CD14-positive monocyte (primary cell): ENCODE results near the gene PGA5. TPM values are rescaled to one million over a fixed set of nuclear protein-coding genes. Genes with fewer than 3 reads are reported as not detected.

Experiments
- DNase-seq, 3 donors: peaks; one replicate each; pipeline ENCODE4 v3.0.0-alpha.2; 2011 to 2022
- H2AFZ ChIP-seq: 2 replicates; pipeline ENCODE4 v1.6.0; 2012; ENCODE audit warnings: mild to moderate bottlenecking, low read depth, low read length, inconsistent platforms; ENCODE audit not compliant: insufficient read depth, poor library complexity, severe bottlenecking
- H3K27ac ChIP-seq, 2 donors: 1 replicate in 1 of 2; 2 replicates in 1 of 2; pipeline ENCODE4 v1.5.1; 2012 to 2013; ENCODE audit warnings: low read length in 2 of 2, control low read depth in 1 of 2, inconsistent platforms in 1 of 2, low read depth in 1 of 2, mild to moderate bottlenecking in 1 of 2
- H3K27me3 ChIP-seq, 2 donors: one replicate each; pipeline versions ENCODE4 v1.6.0 to v1.6.1; 2011 to 2013; ENCODE audit warnings: low read length in 2 of 2; ENCODE audit not compliant: control insufficient read depth in 2 of 2, insufficient read depth in 2 of 2
- H3K36me3 ChIP-seq, 2 donors: replicated peaks in 1 of 2; 1 replicate in 1 of 2; 2 replicates in 1 of 2; pipeline versions ENCODE4 v1.5.1 to v1.6.1; 2012 to 2013; ENCODE audit warnings: low read length in 2 of 2, control low read depth in 1 of 2, inconsistent platforms in 1 of 2, mild to moderate bottlenecking in 1 of 2; ENCODE audit not compliant: insufficient read depth in 2 of 2, control insufficient read depth in 1 of 2
- H3K4me1 ChIP-seq, 2 donors: 1 replicate in 1 of 2; 2 replicates in 1 of 2; pipeline versions ENCODE4 v1.5.1 to v1.6.1; 2012 to 2013; ENCODE audit warnings: low read length in 2 of 2, control low read depth in 1 of 2, inconsistent platforms in 1 of 2, mild to moderate bottlenecking in 1 of 2, moderate library complexity in 1 of 2; ENCODE audit not compliant: insufficient read depth in 2 of 2, control insufficient read depth in 1 of 2
- H3K4me2 ChIP-seq: replicated peaks from 2 replicates; pipeline ENCODE3; 2012; ENCODE audit warnings: low read length, moderate library complexity, mild to moderate bottlenecking; ENCODE audit not compliant: poor library complexity, severe bottlenecking; ENCODE audit errors: extremely low read depth
- H3K4me3 ChIP-seq, 3 experiments: fragments of 200-600 bp in 1 of 3; sonication (generic) in 1 of 3; replicated peaks in 1 of 3; 1 replicate in 2 of 3; 2 replicates in 1 of 3; pipeline ENCODE4 v1.5.1; 2011 to 2013; ENCODE audit warnings: low read length in 3 of 3, mild to moderate bottlenecking in 3 of 3, control low read depth in 2 of 3, low read depth in 2 of 3, inconsistent platforms in 1 of 3, moderate library complexity in 1 of 3
- H3K79me2 ChIP-seq: 2 replicates; pipeline ENCODE4 v1.6.0; 2012; ENCODE audit warnings: mild to moderate bottlenecking, control low read depth, inconsistent platforms, low read length, moderate library complexity; ENCODE audit not compliant: insufficient read depth
- H3K9ac ChIP-seq: 2 replicates; pipeline ENCODE4 v1.6.0; 2017; ENCODE audit warnings: low read length, mild to moderate bottlenecking; ENCODE audit not compliant: insufficient read depth, poor library complexity, severe bottlenecking
- H3K9me3 ChIP-seq, 2 donors: replicated peaks in 1 of 2; 1 replicate in 1 of 2; 2 replicates in 1 of 2; pipeline versions ENCODE4 v1.5.1 to v1.6.1; 2012 to 2013; ENCODE audit warnings: low read length in 2 of 2, control low read depth in 1 of 2; ENCODE audit not compliant: control insufficient read depth in 1 of 2, insufficient read depth in 1 of 2
- H4K20me1 ChIP-seq: 2 replicates; pipeline ENCODE4 v1.6.0; 2012; ENCODE audit warnings: mild to moderate bottlenecking, low read length, control low read depth, moderate library complexity; ENCODE audit not compliant: insufficient read depth
- H3K27ac Mint-ChIP-seq, 7 donors: one replicate each; pipeline ENCODE4 v1.8.0; 2020; ENCODE audit warnings: mild to moderate bottlenecking in 7 of 7, mixed read lengths in 7 of 7, moderate library complexity in 6 of 7, inconsistent platforms in 2 of 7
- H3K27me3 Mint-ChIP-seq, 3 donors: one replicate each; pipeline ENCODE4 v1.8.0; 2021 to 2022; ENCODE audit warnings: low read depth in 3 of 3, mild to moderate bottlenecking in 3 of 3, mixed read lengths in 3 of 3, moderate library complexity in 3 of 3, inconsistent platforms in 1 of 3
- H3K36me3 Mint-ChIP-seq, 2 donors: one replicate each; pipeline ENCODE4 v1.8.0; 2020; ENCODE audit warnings: mixed read lengths in 2 of 2, inconsistent platforms in 1 of 2, mild to moderate bottlenecking in 1 of 2
- H3K4me1 Mint-ChIP-seq: one replicate; pipeline ENCODE4 v1.8.0; 2020; ENCODE audit warnings: mild to moderate bottlenecking, mixed read lengths
- H3K4me3 Mint-ChIP-seq, 2 donors: one replicate each; pipeline ENCODE4 v1.8.0; 2020; ENCODE audit warnings: mild to moderate bottlenecking in 2 of 2, mixed read lengths in 2 of 2, moderate library complexity in 1 of 2
- H3K9me3 Mint-ChIP-seq, 7 donors: one replicate each; pipeline ENCODE4 v1.8.0; 2020 to 2022; ENCODE audit warnings: mixed read lengths in 7 of 7, mild to moderate bottlenecking in 6 of 7, moderate library complexity in 6 of 7, inconsistent platforms in 2 of 7
- CTCF ChIP-seq: fragments of 200-600 bp; IDR thresholded peaks from one replicate; pipeline ENCODE4 v1.8.0; 2022; ENCODE audit warnings: antibody characterized with exemption, mild to moderate bottlenecking
- WGBS: methylation state at CpG from one replicate; pipeline ENCODE4 v1.1.5; 2013; ENCODE audit warnings: missing lambda C conversion rate; ENCODE audit not compliant: insufficient coverage; 5-methylcytosine and 5-hydroxymethylcytosine counted together
- intact Hi-C, 2 donors: fragments of 100-400 bp; cut with micrococcal nuclease; formaldehyde crosslinking; loops; one replicate each; pipeline versions ENCODE4 v1.15.0 to v1.15.1; 2023
- polyA plus RNA-seq, 3 donors: library from polyadenylated mRNA; depleted of rRNA in 1 of 3; unstranded in 2 of 3; stranded (reverse) in 1 of 3; fragments of 300-500 nt in 2 of 3; fragments of >200 nt in 1 of 3; fragmentation: Illumina TruSeq in 2 of 3; gene quantifications; 1 replicate in 2 of 3; 2 replicates in 1 of 3; pipeline ENCODE4 v1.2.3, GENCODE V29; 2012 to 2021

PGA5 gene
- polyA plus RNA-seq, 3 donors, result 1.0 to 3.6 (median 2.0) TPM

- TF ChIP-seq CTCF, result no peak
- Histone ChIP-seq H3K4me3 (no peak overlapping the region), H3K9ac (no peak overlapping the region), H3K36me3 (peaks cover 39 to 54% of the 10 kb centered on the region in 2 donors), H4K20me1 (peaks cover 4% of the 10 kb centered on the region), H2AFZ (no peak overlapping the region), H3K4me2 (no peak overlapping the region), H3K4me1 (peaks cover 22 to 25% of the 10 kb centered on the region in 2 donors), H3K27ac (no peak overlapping the region), H3K79me2 (no peaks in the 10 kb centered on the region), H3K27me3 (peaks cover 16 to 32% of the 10 kb centered on the region in 2 donors), H3K9me3 (no peaks in the 10 kb centered on the region)
- peaks cover 61 to 63% of the 10 kb centered on the region in 2 donors for H3K36me3 Mint-ChIP-seq
- intact Hi-C loops, result no loop called here
- H3K27me3 Mint-ChIP-seq, result peaks cover 33 to 42% (median 34%) of the 10 kb centered on the region in 3 donors
- peaks cover 29% of the 10 kb centered on the region for H3K4me1 Mint-ChIP-seq
- DNase-seq, result no peak
- H3K27ac Mint-ChIP-seq, result no peak overlapping the region
- WGBS, result no CpG with 5 or more reads among the region's 5 CpGs
- H3K9me3 Mint-ChIP-seq, result peaks cover 0 to 6% (median 2%) of the 10 kb centered on the region in 7 donors
- no peak overlapping the region for H3K4me3 Mint-ChIP-seq
Observed at GRCh38 chr11:61297746-61298145, 56.8 kb downstream of the PGA5 start.

- Histone ChIP-seq H3K9me3 (no peaks in the 10 kb centered on the region), H3K4me1 (peaks cover 18 to 20% of the 10 kb centered on the region in 2 donors), H4K20me1 (peaks cover 4% of the 10 kb centered on the region), H3K79me2 (no peaks in the 10 kb centered on the region), H3K36me3 (peaks cover 48 to 64% of the 10 kb centered on the region in 2 donors), H2AFZ (no peak overlapping the region), H3K27me3 (peaks cover 11 to 24% of the 10 kb centered on the region in 2 donors), H3K4me2 (no peak overlapping the region), H3K9ac (no peak overlapping the region), H3K4me3 (no peak overlapping the region), H3K27ac (no peak overlapping the region)
- H3K27me3 Mint-ChIP-seq, result peaks cover 23 to 32% (median 24%) of the 10 kb centered on the region in 3 donors
- WGBS, result 100% methylated on average over 4 of the region's 4 CpGs
- peaks cover 0 to 5% (median 2%) of the 10 kb centered on the region in 7 donors for H3K9me3 Mint-ChIP-seq
- TF ChIP-seq CTCF, result no peak
- no peak overlapping the region for H3K4me3 Mint-ChIP-seq
- intact Hi-C loops, result no loop called here
- H3K27ac Mint-ChIP-seq, result peak overlapping the region in 1 of 7 donors; percentile 79
- DNase-seq, result no peak
- peaks cover 70 to 73% of the 10 kb centered on the region in 2 donors for H3K36me3 Mint-ChIP-seq
- H3K4me1 Mint-ChIP-seq, result peaks cover 23% of the 10 kb centered on the region
Observed at GRCh38 chr11:61298663-61299244, 57.8 kb downstream of the PGA5 start.

Other genes with a start within 250 kb of the PGA5 start
- gene CD5, start 138.7 kb upstream of the PGA5 start, polyA plus RNA-seq, result under 1 TPM in 2 of 3 donors, not detected in 1; 0.34 to 0.61 TPM
- 10 to 100 TPM in 1 of 3 donors, 1 to 10 TPM in 2; 1.9 to 25.1 (median 3.8) TPM for gene VPS37C, start 79.7 kb upstream of the PGA5 start, polyA plus RNA-seq
- gene PGA3, start 37.7 kb upstream of the PGA5 start, polyA plus RNA-seq, result 1 to 10 TPM; 1.4 to 4.1 (median 1.9) TPM
- gene PGA4, start 18.8 kb upstream of the PGA5 start, polyA plus RNA-seq, result 10 to 100 TPM in 1 of 3 donors, 1 to 10 TPM in 2; 1.5 to 33.5 (median 7.0) TPM
- under 1 TPM in 2 of 3 donors, not detected in 1; 0.05 to 0.23 TPM for gene VWCE, start 54.1 kb downstream of the PGA5 start, polyA plus RNA-seq
- 10 to 100 TPM; 54.1 to 97.2 (median 86.6) TPM for gene DDB1, start 91.9 kb downstream of the PGA5 start, polyA plus RNA-seq
- 10 to 100 TPM; 29.5 to 40.8 (median 29.6) TPM for gene TKFC, start 92.1 kb downstream of the PGA5 start, polyA plus RNA-seq
- gene CYB561A3, start 120.7 kb downstream of the PGA5 start, polyA plus RNA-seq, result 100 to 1,000 TPM in 2 of 3 donors, 10 to 100 TPM in 1; 79.7 to 112 (median 112) TPM
- gene TMEM138, start 121.2 kb downstream of the PGA5 start, polyA plus RNA-seq, result 10 to 100 TPM; 34.5 to 64.0 (median 50.7) TPM
- gene TMEM216, start 151.4 kb downstream of the PGA5 start, polyA plus RNA-seq, result 10 to 100 TPM; 16.6 to 31.2 (median 30.1) TPM
- gene CPSF7, start 188.8 kb downstream of the PGA5 start, polyA plus RNA-seq, result 10 to 100 TPM; 12.5 to 67.5 (median 20.1) TPM
- 10 to 100 TPM; 45.5 to 70.2 (median 64.8) TPM for gene SDHAF2, start 188.9 kb downstream of the PGA5 start, polyA plus RNA-seq